CD14-positive monocyte (primary cell): ENCODE data around the gene RECQL5. TPM values are rescaled to one million over a fixed set of nuclear protein-coding genes. Genes with fewer than 3 reads are reported as not detected.

Source experiments
- DNase-seq, 3 donors: peaks; one replicate each; pipeline ENCODE4 v3.0.0-alpha.2; 2011 to 2022
- H2AFZ ChIP-seq: 2 replicates; pipeline ENCODE4 v1.6.0; 2012; ENCODE audit warnings: mild to moderate bottlenecking, low read depth, low read length, inconsistent platforms; ENCODE audit not compliant: insufficient read depth, poor library complexity, severe bottlenecking
- H3K27ac ChIP-seq, 2 donors: 1 replicate in 1 of 2; 2 replicates in 1 of 2; pipeline ENCODE4 v1.5.1; 2012 to 2013; ENCODE audit warnings: low read length in 2 of 2, control low read depth in 1 of 2, inconsistent platforms in 1 of 2, low read depth in 1 of 2, mild to moderate bottlenecking in 1 of 2
- H3K27me3 ChIP-seq, 2 donors: one replicate each; pipeline versions ENCODE4 v1.6.0 to v1.6.1; 2011 to 2013; ENCODE audit warnings: low read length in 2 of 2; ENCODE audit not compliant: control insufficient read depth in 2 of 2, insufficient read depth in 2 of 2
- H3K36me3 ChIP-seq, 2 donors: replicated peaks in 1 of 2; 1 replicate in 1 of 2; 2 replicates in 1 of 2; pipeline versions ENCODE4 v1.5.1 to v1.6.1; 2012 to 2013; ENCODE audit warnings: low read length in 2 of 2, control low read depth in 1 of 2, inconsistent platforms in 1 of 2, mild to moderate bottlenecking in 1 of 2; ENCODE audit not compliant: insufficient read depth in 2 of 2, control insufficient read depth in 1 of 2
- H3K4me1 ChIP-seq, 2 donors: 1 replicate in 1 of 2; 2 replicates in 1 of 2; pipeline versions ENCODE4 v1.5.1 to v1.6.1; 2012 to 2013; ENCODE audit warnings: low read length in 2 of 2, control low read depth in 1 of 2, inconsistent platforms in 1 of 2, mild to moderate bottlenecking in 1 of 2, moderate library complexity in 1 of 2; ENCODE audit not compliant: insufficient read depth in 2 of 2, control insufficient read depth in 1 of 2
- H3K4me2 ChIP-seq: replicated peaks from 2 replicates; pipeline ENCODE3; 2012; ENCODE audit warnings: low read length, moderate library complexity, mild to moderate bottlenecking; ENCODE audit not compliant: poor library complexity, severe bottlenecking; ENCODE audit errors: extremely low read depth
- H3K4me3 ChIP-seq, 3 experiments: fragments of 200-600 bp in 1 of 3; sonication (generic) in 1 of 3; replicated peaks in 1 of 3; 1 replicate in 2 of 3; 2 replicates in 1 of 3; pipeline ENCODE4 v1.5.1; 2011 to 2013; ENCODE audit warnings: low read length in 3 of 3, mild to moderate bottlenecking in 3 of 3, control low read depth in 2 of 3, low read depth in 2 of 3, inconsistent platforms in 1 of 3, moderate library complexity in 1 of 3
- H3K79me2 ChIP-seq: 2 replicates; pipeline ENCODE4 v1.6.0; 2012; ENCODE audit warnings: mild to moderate bottlenecking, control low read depth, inconsistent platforms, low read length, moderate library complexity; ENCODE audit not compliant: insufficient read depth
- H3K9ac ChIP-seq: 2 replicates; pipeline ENCODE4 v1.6.0; 2017; ENCODE audit warnings: low read length, mild to moderate bottlenecking; ENCODE audit not compliant: insufficient read depth, poor library complexity, severe bottlenecking
- H3K9me3 ChIP-seq, 2 donors: replicated peaks in 1 of 2; 1 replicate in 1 of 2; 2 replicates in 1 of 2; pipeline versions ENCODE4 v1.5.1 to v1.6.1; 2012 to 2013; ENCODE audit warnings: low read length in 2 of 2, control low read depth in 1 of 2; ENCODE audit not compliant: control insufficient read depth in 1 of 2, insufficient read depth in 1 of 2
- H4K20me1 ChIP-seq: 2 replicates; pipeline ENCODE4 v1.6.0; 2012; ENCODE audit warnings: mild to moderate bottlenecking, low read length, control low read depth, moderate library complexity; ENCODE audit not compliant: insufficient read depth
- H3K27ac Mint-ChIP-seq, 7 donors: one replicate each; pipeline ENCODE4 v1.8.0; 2020; ENCODE audit warnings: mild to moderate bottlenecking in 7 of 7, mixed read lengths in 7 of 7, moderate library complexity in 6 of 7, inconsistent platforms in 2 of 7
- H3K27me3 Mint-ChIP-seq, 3 donors: one replicate each; pipeline ENCODE4 v1.8.0; 2021 to 2022; ENCODE audit warnings: low read depth in 3 of 3, mild to moderate bottlenecking in 3 of 3, mixed read lengths in 3 of 3, moderate library complexity in 3 of 3, inconsistent platforms in 1 of 3
- H3K36me3 Mint-ChIP-seq, 2 donors: one replicate each; pipeline ENCODE4 v1.8.0; 2020; ENCODE audit warnings: mixed read lengths in 2 of 2, inconsistent platforms in 1 of 2, mild to moderate bottlenecking in 1 of 2
- H3K4me1 Mint-ChIP-seq: one replicate; pipeline ENCODE4 v1.8.0; 2020; ENCODE audit warnings: mild to moderate bottlenecking, mixed read lengths
- H3K4me3 Mint-ChIP-seq, 2 donors: one replicate each; pipeline ENCODE4 v1.8.0; 2020; ENCODE audit warnings: mild to moderate bottlenecking in 2 of 2, mixed read lengths in 2 of 2, moderate library complexity in 1 of 2
- H3K9me3 Mint-ChIP-seq, 7 donors: one replicate each; pipeline ENCODE4 v1.8.0; 2020 to 2022; ENCODE audit warnings: mixed read lengths in 7 of 7, mild to moderate bottlenecking in 6 of 7, moderate library complexity in 6 of 7, inconsistent platforms in 2 of 7
- CTCF ChIP-seq: fragments of 200-600 bp; IDR thresholded peaks from one replicate; pipeline ENCODE4 v1.8.0; 2022; ENCODE audit warnings: antibody characterized with exemption, mild to moderate bottlenecking
- WGBS: methylation state at CpG from one replicate; pipeline ENCODE4 v1.1.5; 2013; ENCODE audit warnings: missing lambda C conversion rate; ENCODE audit not compliant: insufficient coverage; 5-methylcytosine and 5-hydroxymethylcytosine counted together
- intact Hi-C, 2 donors: fragments of 100-400 bp; cut with micrococcal nuclease; formaldehyde crosslinking; loops; one replicate each; pipeline versions ENCODE4 v1.15.0 to v1.15.1; 2023
- polyA plus RNA-seq, 3 donors: library from polyadenylated mRNA; depleted of rRNA in 1 of 3; unstranded in 2 of 3; stranded (reverse) in 1 of 3; fragments of 300-500 nt in 2 of 3; fragments of >200 nt in 1 of 3; fragmentation: Illumina TruSeq in 2 of 3; gene quantifications; 1 replicate in 2 of 3; 2 replicates in 1 of 3; pipeline ENCODE4 v1.2.3, GENCODE V29; 2012 to 2021

Gene RECQL5
- polyA plus RNA-seq, 3 donors, result 3.1 to 27.7 (median 4.4) TPM

GRCh38 chr17:75645501-75645888 is 21.5 kb downstream of the RECQL5 start:
- TF ChIP-seq CTCF, result no peak
- Histone ChIP-seq H3K9ac (peak overlapping the region; percentile 36), H3K36me3 (peaks cover 24 to 52% of the 10 kb centered on the region in 2 donors), H3K4me1 (peaks cover 12 to 19% of the 10 kb centered on the region in 2 donors), H4K20me1 (no peaks in the 10 kb centered on the region), H3K4me3 (no peak overlapping the region), H3K79me2 (no peaks in the 10 kb centered on the region), H3K27ac (peak overlapping the region in 1 of 2 donors; percentile 56), H3K4me2 (peak overlapping the region; percentile 34), H3K9me3 (no peaks in the 10 kb centered on the region), H3K27me3 (no peaks in the 10 kb centered on the region), H2AFZ (no peak overlapping the region)
- H3K36me3 Mint-ChIP-seq, result peaks cover 30 to 62% of the 10 kb centered on the region in 2 donors
- peaks cover 0 to 2% (median 0%) of the 10 kb centered on the region in 3 donors for H3K27me3 Mint-ChIP-seq
- H3K27ac Mint-ChIP-seq, result peak overlapping the region in 2 of 7 donors; percentile 76 to 79
- DNase-seq, result no peak
- H3K4me3 Mint-ChIP-seq, result no peak overlapping the region
- 47% methylated on average over 4 of the region's 7 CpGs for WGBS
- intact Hi-C loops, result no loop called here
- peaks cover 0 to 2% (median 0%) of the 10 kb centered on the region in 7 donors for H3K9me3 Mint-ChIP-seq
- H3K4me1 Mint-ChIP-seq, result peaks cover 22% of the 10 kb centered on the region

DNA sequence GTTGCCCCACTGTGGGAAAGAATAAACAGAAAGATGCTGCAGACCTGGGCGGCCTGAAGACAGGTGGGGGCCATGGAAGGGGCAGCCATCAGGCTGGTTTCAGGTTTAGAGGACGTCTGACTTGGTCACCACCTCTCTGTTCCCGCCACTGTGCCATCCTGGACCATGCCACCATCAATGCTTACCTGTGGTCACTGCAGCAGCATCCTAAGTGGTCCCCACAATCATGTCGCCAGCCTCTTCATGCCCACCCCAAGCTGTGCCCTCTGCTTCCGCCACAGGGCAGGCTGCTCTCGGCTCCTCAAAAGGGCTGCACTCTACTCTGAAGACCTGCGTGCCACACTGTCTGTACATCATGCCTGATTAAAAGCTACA is 23.3 kb downstream of the RECQL5 start:
- Mint-ChIP-seq H3K27me3 (peaks cover 0 to 2% (median 0%) of the 10 kb centered on the region in 3 donors), H3K4me3 (no peak overlapping the region), H3K27ac (peak overlapping the region in 2 of 7 donors; percentile 5 to 54), H3K9me3 (peaks cover 0 to 2% (median 0%) of the 10 kb centered on the region in 7 donors), H3K4me1 (peaks cover 22% of the 10 kb centered on the region), H3K36me3 (peaks cover 18 to 54% of the 10 kb centered on the region in 2 donors)
- H3K27me3 ChIP-seq, result no peaks in the 10 kb centered on the region
- intact Hi-C loops, result no loop called here
- no peaks in the 10 kb centered on the region for H3K9me3 ChIP-seq
- H3K4me2 ChIP-seq, result no peak overlapping the region
- no peak for DNase-seq
- H2AFZ ChIP-seq, result no peak overlapping the region
- no peaks in the 10 kb centered on the region for H4K20me1 ChIP-seq
- peaks cover 14 to 42% of the 10 kb centered on the region in 2 donors for H3K36me3 ChIP-seq
- peaks cover 12 to 19% of the 10 kb centered on the region in 2 donors for H3K4me1 ChIP-seq
- H3K9ac ChIP-seq, result no peak overlapping the region
- no peaks in the 10 kb centered on the region for H3K79me2 ChIP-seq
- no peak overlapping the region for H3K4me3 ChIP-seq
- WGBS, result 94% methylated on average over 7 of the region's 7 CpGs
- H3K27ac ChIP-seq, result no peak overlapping the region
- no peak for TF ChIP-seq CTCF
